Activated naive CD8-positive, alpha-beta T cell treated with anti-CD3 and anti-CD28 coated beads for 36 hours (primary cell): ENCODE measurements around the gene DNM3. TPM values are rescaled to one million over a fixed set of nuclear protein-coding genes. Genes with fewer than 3 reads are reported as not detected.

Experiments
- DNase-seq: peaks from one replicate; pipeline ENCODE4 v3.0.0; 2021
- H3K27ac Mint-ChIP-seq: one replicate; pipeline ENCODE4 v1.8.0; 2022; ENCODE audit warnings: mild to moderate bottlenecking, moderate library complexity, mixed read lengths
- H3K27me3 Mint-ChIP-seq: one replicate; pipeline ENCODE4 v1.8.0; 2022; ENCODE audit warnings: mild to moderate bottlenecking, mixed read lengths
- H3K36me3 Mint-ChIP-seq: one replicate; pipeline ENCODE4 v1.8.0; 2021; ENCODE audit warnings: mild to moderate bottlenecking, mixed read lengths
- H3K4me1 Mint-ChIP-seq: one replicate; pipeline ENCODE4 v1.8.0; 2021; ENCODE audit warnings: mixed read lengths
- H3K4me3 Mint-ChIP-seq: one replicate; pipeline ENCODE4 v1.8.0; 2022; ENCODE audit warnings: mild to moderate bottlenecking, moderate library complexity, mixed read lengths
- H3K9me3 Mint-ChIP-seq: one replicate; pipeline ENCODE4 v1.8.0; 2022; ENCODE audit warnings: mixed read lengths
- total RNA-seq, 2 experiments: library from RNA; stranded (reverse); gene quantifications; one replicate each; pipeline ENCODE4 v1.2.3, GENCODE V29; 2021

The DNM3 gene
- total RNA-seq, 2 experiments from 2014 or later, result 0.34 to 0.35 TPM

- Mint-ChIP-seq H3K27ac (no peak overlapping the region), H3K27me3 (no peaks in the 10 kb centered on the region), H3K9me3 (peaks cover 8% of the 10 kb centered on the region), H3K4me3 (no peak overlapping the region), H3K4me1 (no peaks in the 10 kb centered on the region), H3K36me3 (no peaks in the 10 kb centered on the region)
- no peak for DNase-seq
Measured at GRCh38 chr1:172328266-172328665, 487.0 kb downstream of the DNM3 start.

- no peak for DNase-seq
- Mint-ChIP-seq H3K36me3 (no peaks in the 10 kb centered on the region), H3K27me3 (no peaks in the 10 kb centered on the region), H3K9me3 (peaks cover 8% of the 10 kb centered on the region), H3K27ac (no peak overlapping the region), H3K4me3 (no peak overlapping the region), H3K4me1 (peaks cover 1% of the 10 kb centered on the region)
Measured at GRCh38 chr1:172332230-172332629, 490.9 kb downstream of the DNM3 start.

DNA sequence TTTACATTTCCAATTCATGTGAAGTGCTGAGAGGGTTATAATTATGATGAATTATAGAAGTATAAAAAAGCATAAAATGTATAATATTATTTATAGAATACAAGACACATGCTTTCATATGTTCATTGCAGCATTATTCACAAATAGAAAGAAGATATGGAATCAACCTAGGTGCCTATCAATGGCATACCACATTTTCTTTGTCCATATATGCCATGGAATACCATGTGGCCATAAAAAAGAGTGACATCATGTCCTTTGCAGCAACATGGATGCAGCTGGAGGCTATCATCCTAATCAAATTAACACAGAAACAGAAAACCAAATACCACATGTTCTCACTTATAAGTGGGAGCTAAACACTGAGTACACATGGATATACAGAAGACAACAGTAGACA is 494.1 kb downstream of the DNM3 start:
- no peak overlapping the region for H3K4me3 Mint-ChIP-seq
- H3K27me3 Mint-ChIP-seq, result no peaks in the 10 kb centered on the region
- peaks cover 20% of the 10 kb centered on the region for H3K4me1 Mint-ChIP-seq
- H3K9me3 Mint-ChIP-seq, result peaks cover 4% of the 10 kb centered on the region
- no peaks in the 10 kb centered on the region for H3K36me3 Mint-ChIP-seq
- no peak overlapping the region for H3K27ac Mint-ChIP-seq
- DNase-seq, result no peak

GRCh38 chr1:172338295-172338735 is 497.0 kb downstream of the DNM3 start:
- Mint-ChIP-seq H3K36me3 (no peaks in the 10 kb centered on the region), H3K27me3 (peaks cover 4% of the 10 kb centered on the region), H3K4me3 (no peak overlapping the region), H3K4me1 (peaks cover 37% of the 10 kb centered on the region), H3K9me3 (peaks cover 1% of the 10 kb centered on the region), H3K27ac (peak overlapping the region; percentile 69)
- DNase-seq, result peak; percentile 48

- no peak overlapping the region for H3K27ac Mint-ChIP-seq
Measured at GRCh38 chr1:172339842-172340241, 498.5 kb downstream of the DNM3 start.

DNA sequence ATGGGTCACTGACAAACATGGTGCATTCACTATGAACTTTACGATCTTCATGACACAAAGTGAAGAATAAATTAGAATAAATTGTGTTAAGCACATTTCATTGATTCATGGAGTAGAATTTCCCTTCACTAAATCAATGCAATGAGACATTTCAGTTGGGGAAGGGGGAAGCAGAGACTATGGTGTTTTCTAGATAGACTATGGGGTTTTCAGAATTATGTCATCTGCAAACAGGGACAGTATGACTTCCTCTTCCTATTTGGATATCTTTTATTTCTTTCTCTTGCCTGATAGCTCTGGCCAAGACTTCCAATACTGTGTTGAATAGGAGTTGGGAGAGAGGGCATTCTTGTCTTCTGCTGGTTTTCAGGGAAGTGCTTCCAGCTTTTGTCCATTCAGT is 499.2 kb downstream of the DNM3 start:
- Mint-ChIP-seq H3K36me3 (no peaks in the 10 kb centered on the region), H3K27ac (no peak overlapping the region), H3K9me3 (peaks cover 1% of the 10 kb centered on the region), H3K27me3 (peaks cover 4% of the 10 kb centered on the region), H3K4me1 (peaks cover 56% of the 10 kb centered on the region), H3K4me3 (no peak overlapping the region)
- DNase-seq, result no peak

More at GRCh38 chr1:172339842-172340241, 498.5 kb downstream of the DNM3 start:
- no peak for DNase-seq
- Mint-ChIP-seq H3K36me3 (no peaks in the 10 kb centered on the region), H3K27me3 (peaks cover 4% of the 10 kb centered on the region), H3K9me3 (peaks cover 1% of the 10 kb centered on the region), H3K4me1 (peaks cover 49% of the 10 kb centered on the region), H3K4me3 (no peak overlapping the region)

DNA sequence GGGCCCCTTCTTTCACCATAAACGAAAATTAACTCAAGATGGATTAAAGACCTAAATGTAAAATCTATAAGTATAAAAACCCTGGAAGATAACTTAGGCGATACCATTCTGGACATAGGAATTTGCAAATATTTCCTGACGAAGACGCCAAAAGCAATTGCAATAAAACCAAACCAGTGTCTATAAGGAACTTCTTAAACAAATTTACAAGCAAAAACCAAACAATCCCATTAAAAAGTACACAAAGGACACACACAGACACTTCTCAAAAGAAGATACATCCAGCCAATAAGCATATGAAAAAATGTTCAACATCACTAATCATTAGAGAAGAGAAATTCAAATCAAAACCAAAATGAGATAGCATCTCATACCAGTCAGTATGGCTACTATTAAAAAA is 500.4 kb downstream of the DNM3 start:
- Mint-ChIP-seq H3K9me3 (peaks cover 7% of the 10 kb centered on the region), H3K4me1 (peaks cover 57% of the 10 kb centered on the region), H3K36me3 (peaks cover 2% of the 10 kb centered on the region), H3K27me3 (peaks cover 4% of the 10 kb centered on the region), H3K4me3 (no peak overlapping the region), H3K27ac (no peak overlapping the region)
- DNase-seq, result no peak

GRCh38 chr1:172342584-172343239 is 501.4 kb downstream of the DNM3 start:
- Mint-ChIP-seq H3K9me3 (peaks cover 14% of the 10 kb centered on the region), H3K27me3 (peaks cover 4% of the 10 kb centered on the region), H3K4me1 (peaks cover 54% of the 10 kb centered on the region), H3K27ac (peak overlapping the region; percentile 54), H3K36me3 (peaks cover 10% of the 10 kb centered on the region), H3K4me3 (no peak overlapping the region)
- DNase-seq, result no peak

- Mint-ChIP-seq H3K4me1 (peaks cover 53% of the 10 kb centered on the region), H3K27me3 (peaks cover 4% of the 10 kb centered on the region), H3K9me3 (peaks cover 20% of the 10 kb centered on the region), H3K36me3 (peaks cover 15% of the 10 kb centered on the region), H3K4me3 (peak overlapping the region; percentile 16), H3K27ac (peak overlapping the region; percentile 71)
- DNase-seq, result no peak
Measured at GRCh38 chr1:172343240-172344160, 502.2 kb downstream of the DNM3 start.

GRCh38 chr1:172344444-172344843 is 503.1 kb downstream of the DNM3 start:
- Mint-ChIP-seq H3K27ac (no peak overlapping the region), H3K36me3 (peaks cover 15% of the 10 kb centered on the region), H3K27me3 (peaks cover 4% of the 10 kb centered on the region), H3K4me3 (no peak overlapping the region), H3K4me1 (peaks cover 45% of the 10 kb centered on the region), H3K9me3 (peaks cover 20% of the 10 kb centered on the region)
- DNase-seq, result no peak

- peaks cover 20% of the 10 kb centered on the region for H3K9me3 Mint-ChIP-seq
- H3K4me3 Mint-ChIP-seq, result no peak overlapping the region
- no peak overlapping the region for H3K27ac Mint-ChIP-seq
- H3K36me3 Mint-ChIP-seq, result peaks cover 15% of the 10 kb centered on the region
- H3K27me3 Mint-ChIP-seq, result peaks cover 4% of the 10 kb centered on the region
- DNase-seq, result no peak
- H3K4me1 Mint-ChIP-seq, result peaks cover 42% of the 10 kb centered on the region
Measured at GRCh38 chr1:172345077-172345476, 503.8 kb downstream of the DNM3 start.

DNA sequence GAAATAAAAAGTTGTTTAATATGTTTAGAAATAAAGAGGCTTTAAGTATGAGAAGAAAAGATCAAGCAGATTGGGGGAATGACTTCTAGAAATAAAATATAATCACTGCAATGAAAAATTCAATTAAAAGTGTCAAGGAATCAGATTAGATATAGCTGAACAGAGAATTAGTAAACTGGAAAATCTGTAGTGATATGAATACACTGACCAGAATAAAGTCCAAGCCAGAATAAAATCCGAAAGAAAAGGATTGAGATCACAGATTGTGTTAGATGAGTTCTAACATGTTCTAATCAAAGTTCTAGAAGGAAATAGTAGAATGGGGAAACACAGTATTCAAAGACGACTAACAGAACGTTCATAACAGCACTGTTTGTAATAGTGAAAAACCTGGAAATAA is 506.1 kb downstream of the DNM3 start:
- Mint-ChIP-seq H3K4me1 (peaks cover 42% of the 10 kb centered on the region), H3K9me3 (peaks cover 18% of the 10 kb centered on the region), H3K36me3 (peaks cover 15% of the 10 kb centered on the region), H3K4me3 (no peak overlapping the region), H3K27ac (no peak overlapping the region), H3K27me3 (no peaks in the 10 kb centered on the region)
- DNase-seq, result no peak

GRCh38 chr1:172350856-172351255 is 509.6 kb downstream of the DNM3 start:
- H3K27ac Mint-ChIP-seq, result no peak overlapping the region
- peaks cover 15% of the 10 kb centered on the region for H3K36me3 Mint-ChIP-seq

GRCh38 chr1:172351346-172351745 is 510.0 kb downstream of the DNM3 start:
- no peaks in the 10 kb centered on the region for H3K27me3 Mint-ChIP-seq
- peaks cover 43% of the 10 kb centered on the region for H3K4me1 Mint-ChIP-seq
- peaks cover 17% of the 10 kb centered on the region for H3K9me3 Mint-ChIP-seq
- no peak overlapping the region for H3K27ac Mint-ChIP-seq
- no peak for DNase-seq
- H3K36me3 Mint-ChIP-seq, result peaks cover 13% of the 10 kb centered on the region
- no peak overlapping the region for H3K4me3 Mint-ChIP-seq

More at GRCh38 chr1:172350856-172351255, 509.6 kb downstream of the DNM3 start:
- no peak for DNase-seq
- Mint-ChIP-seq H3K9me3 (peaks cover 21% of the 10 kb centered on the region), H3K27me3 (no peaks in the 10 kb centered on the region), H3K4me3 (no peak overlapping the region), H3K4me1 (peaks cover 41% of the 10 kb centered on the region)

DNA sequence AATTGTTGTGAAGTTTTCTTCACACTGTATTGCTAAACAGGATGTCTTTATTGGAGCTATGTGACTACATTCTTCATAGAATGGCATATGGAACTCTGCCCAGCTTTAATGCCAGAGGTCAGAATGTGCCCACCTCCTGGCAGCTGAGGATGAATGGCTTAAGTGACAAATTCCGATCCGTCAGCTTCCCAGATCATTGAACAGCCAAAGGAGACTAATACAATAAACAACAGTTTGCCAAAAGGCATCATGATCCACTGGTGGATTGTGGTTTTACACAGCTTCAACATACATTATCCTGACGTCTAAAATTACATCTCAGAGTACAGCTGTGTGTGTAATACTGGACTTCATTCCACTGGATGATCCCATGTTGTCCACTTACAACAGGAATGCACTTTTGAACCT is 510.5 kb downstream of the DNM3 start:
- Mint-ChIP-seq H3K9me3 (peaks cover 15% of the 10 kb centered on the region), H3K4me3 (no peak overlapping the region)

More for the DNA sequence above, 510.5 kb downstream of the DNM3 start:
- H3K27ac Mint-ChIP-seq, result no peak overlapping the region
- peaks cover 13% of the 10 kb centered on the region for H3K36me3 Mint-ChIP-seq
- no peak for DNase-seq
- peaks cover 47% of the 10 kb centered on the region for H3K4me1 Mint-ChIP-seq
- no peaks in the 10 kb centered on the region for H3K27me3 Mint-ChIP-seq
